Endothelial cell of umbilical vein (primary cell): ENCODE measurements around the gene PCP2. TPM values are rescaled to one million over a fixed set of nuclear protein-coding genes. Genes with fewer than 3 reads are reported as not detected.

ENCODE experiments used
- BruUV-seq: library from RNA; stranded (reverse); fragments of 400-500 nt; replicated peaks from 2 replicates; lab custom pipeline; 2021; lab: Mats Ljungman, UMichigan
- CTCF ChIA-PET: fragments of 300-600, 350-600 bp; sonication (Branson Sonifier 250); formaldehyde crosslinking; loops from one replicate; lab custom pipeline; 2021; ENCODE audit warnings: antibody characterized with exemption, inconsistent platforms; lab: Charles Lee
- POLR2A ChIA-PET: fragments of 300-600, 350-600 bp; sonication (Branson Sonifier 250); formaldehyde crosslinking; loops from one replicate; lab custom pipeline; 2021; ENCODE audit warnings: antibody characterized with exemption, inconsistent platforms; lab: Charles Lee
- DNase-seq: peaks from one replicate; pipeline ENCODE4 v3.0.0-alpha.2; 2011; ENCODE audit warnings: low read depth, low spot score
- FAIRE-seq: peaks from 2 replicates; lab custom pipeline; 2011; peaks lifted over from hg19 to GRCh38; lab: Jason Lieb, UNC
- H2AFZ ChIP-seq: 2 replicates; pipeline ENCODE4 v1.6.0; 2012; ENCODE audit warnings: low read depth, low read length, control low read depth, inconsistent platforms
- H3K27ac ChIP-seq: 2 replicates; pipeline ENCODE4 v1.5.1; 2011; ENCODE audit warnings: low read depth, mild to moderate bottlenecking, control low read depth, low read length, moderate library complexity; ENCODE audit not compliant: insufficient read depth
- H3K27me3 ChIP-seq, 2 experiments: 2 replicates each; pipeline versions ENCODE4 v1.6.0 to v1.6.1; 2011; ENCODE audit warnings: low read length in 2 of 2, mixed read lengths in 1 of 2; ENCODE audit not compliant: control insufficient read depth in 2 of 2, insufficient read depth in 2 of 2
- H3K36me3 ChIP-seq, 2 experiments: 2 replicates in 1 of 2; 3 replicates in 1 of 2; pipeline ENCODE4 v1.5.1; 2011; ENCODE audit warnings: low read length in 2 of 2, mild to moderate bottlenecking in 1 of 2, moderate library complexity in 1 of 2; ENCODE audit not compliant: control insufficient read depth in 2 of 2, insufficient read depth in 2 of 2; ENCODE audit errors: extremely low read depth in 1 of 2
- H3K4me1 ChIP-seq: 3 replicates; pipeline ENCODE4 v1.5.1; 2011; ENCODE audit warnings: mild to moderate bottlenecking, low read length; ENCODE audit not compliant: control insufficient read depth, insufficient read depth; ENCODE audit errors: extremely low read depth
- H3K4me2 ChIP-seq: 2 replicates; pipeline ENCODE4 v1.6.1; 2011; ENCODE audit warnings: low read length, control low read depth, mixed read lengths; ENCODE audit not compliant: insufficient read depth
- H3K4me3 ChIP-seq, 3 experiments: fragments of 200-600 bp in 1 of 3; sonication (generic), shearing (Covaris generic) in 1 of 3; replicated peaks in 1 of 3; 2 replicates each; pipeline ENCODE4 v1.5.1; 2011 to 2016; ENCODE audit warnings: control low read depth in 3 of 3, low read length in 3 of 3, mild to moderate bottlenecking in 2 of 3, inconsistent platforms in 1 of 3, low read depth in 1 of 3, moderate library complexity in 1 of 3; ENCODE audit not compliant: insufficient read depth in 1 of 3
- H3K79me2 ChIP-seq: 2 replicates; pipeline ENCODE4 v1.6.0; 2012; ENCODE audit warnings: low read length, inconsistent platforms; ENCODE audit not compliant: control insufficient read depth, insufficient read depth
- H3K9ac ChIP-seq: replicated peaks from 2 replicates; pipeline ENCODE3; 2011; ENCODE audit warnings: low read length, control low read depth; ENCODE audit not compliant: insufficient read depth; ENCODE audit errors: extremely low read depth
- H3K9me1 ChIP-seq: replicated peaks from 3 replicates; pipeline ENCODE4 v1.6.0; 2011; ENCODE audit warnings: mild to moderate bottlenecking, low read length; ENCODE audit not compliant: control insufficient read depth, insufficient read depth; ENCODE audit errors: extremely low read depth
- H3K9me3 ChIP-seq: replicated peaks from 2 replicates; pipeline ENCODE4 v1.5.1; 2012; ENCODE audit warnings: low read length, inconsistent platforms; ENCODE audit not compliant: control insufficient read depth, insufficient read depth
- H4K20me1 ChIP-seq: replicated peaks from 2 replicates; pipeline ENCODE3; 2011; ENCODE audit warnings: mild to moderate bottlenecking, low read length; ENCODE audit not compliant: control insufficient read depth, insufficient read depth; ENCODE audit errors: extremely low read depth
- CTCF ChIP-seq, 2 donors: IDR thresholded peaks; 1 replicate in 1 of 2; 2 replicates in 1 of 2; pipeline ENCODE4 v1.5.1; 2011; ENCODE audit warnings: low read length in 2 of 2, mild to moderate bottlenecking in 2 of 2, moderate library complexity in 2 of 2, control low read depth in 1 of 2, inconsistent platforms in 1 of 2, low read depth in 1 of 2; ENCODE audit not compliant: insufficient read depth in 1 of 2; ENCODE audit errors: extremely low read depth in 1 of 2
- EZH2 ChIP-seq: IDR thresholded peaks from 2 replicates; pipeline ENCODE4 v1.6.1; 2012; ENCODE audit warnings: borderline replicate concordance, low read depth, mild to moderate bottlenecking, moderate library complexity, low read length, inconsistent platforms; ENCODE audit not compliant: severe bottlenecking
- FOS ChIP-seq: IDR thresholded peaks from 2 replicates; pipeline ENCODE4 v1.6.1; 2011; ENCODE audit warnings: mild to moderate bottlenecking, low read length, moderate library complexity, borderline replicate concordance; ENCODE audit not compliant: insufficient read depth
- GATA2 ChIP-seq: IDR thresholded peaks from 2 replicates; pipeline ENCODE4 v1.7.0; 2011; ENCODE audit warnings: low read depth, mild to moderate bottlenecking, moderate library complexity, mixed read lengths, low read length; ENCODE audit not compliant: insufficient read length, insufficient read depth
- JUN ChIP-seq: IDR thresholded peaks from 2 replicates; pipeline ENCODE4 v1.6.1; 2011; ENCODE audit warnings: borderline replicate concordance, low read depth; ENCODE audit not compliant: insufficient read length, insufficient read depth
- MAX ChIP-seq: IDR thresholded peaks from 2 replicates; pipeline ENCODE4 v1.6.1; 2011; ENCODE audit not compliant: insufficient read depth, insufficient read length
- MYC ChIP-seq: IDR thresholded peaks from one replicate; pipeline ENCODE4 v1.6.1; 2011; ENCODE audit warnings: mild to moderate bottlenecking, low read depth, low read length
- POLR2A ChIP-seq: IDR thresholded peaks from 2 replicates; pipeline ENCODE4 v1.6.1; 2012; ENCODE audit warnings: low read depth, mild to moderate bottlenecking, control low read depth, low read length
- POLR2AphosphoS5 ChIP-seq: IDR thresholded peaks from 2 replicates; pipeline ENCODE4 v1.6.1; 2012; ENCODE audit warnings: low read depth, mild to moderate bottlenecking, control low read depth, low read length, moderate library complexity; ENCODE audit not compliant: insufficient read depth
- dilution Hi-C: fragments of 300-500 bp; cut with MboI; formaldehyde crosslinking; loops from one replicate; pipeline ENCODE4 v1.15.0; 2019; ENCODE audit warnings: low sequenced_read_pairs; ENCODE audit not compliant: extremely low pct_ligation_motif_present
- intact Hi-C: fragments of 100-400 bp; cut with micrococcal nuclease; formaldehyde crosslinking; loops from one replicate; pipeline ENCODE4 v1.10.0; 2022
- polyA plus RNA-seq, 4 experiments: library from polyadenylated mRNA; depleted of rRNA in 3 of 4; stranded (reverse) in 3 of 4; unstranded in 1 of 4; fragments of >200 nt; gene quantifications; 2 replicates each; pipeline versions ENCODE4 v1.2.1 to v1.2.3, GENCODE V29; 2011 to 2012; ENCODE audit warnings: missing spikeins in 1 of 4
- total RNA-seq: library from RNA; stranded (reverse); gene quantifications from 2 replicates; pipeline ENCODE4 v1.2.3, GENCODE V29; 2021

Gene PCP2
- total and polyA plus RNA-seq, 2 donors (not counting 3 experiments of a cell fraction or from before 2014, with no cell fraction given): not detected

GRCh38 chr19:7611541-7612279 lies 21.8 kb downstream of the PCP2 start:
- H3K79me2 ChIP-seq: no peaks in the 10 kb centered on the region
- H3K9ac ChIP-seq: no peak overlapping the region
- H4K20me1 ChIP-seq: no peaks in the 10 kb centered on the region
- no peak for FAIRE-seq
- CTCF ChIA-PET: interaction anchor here (1.5 kb wide), 1 partner anchor 43 kb away, joined by 5 read pairs; no protein-coding TSS in a partner anchor
- no peaks in the 10 kb centered on the region for H3K27me3 ChIP-seq
- H3K4me3 ChIP-seq: no peak overlapping the region
- H3K4me1 ChIP-seq: no peaks in the 10 kb centered on the region
- no peak overlapping the region for H2AFZ ChIP-seq
- no peak for DNase-seq
- TF ChIP-seq JUN (no peak), FOS (no peak), EZH2 (no peak), POLR2A (no peak), POLR2AphosphoS5 (no peak), MAX (no peak), CTCF (IDR thresholded peaks at IDR 0.05; ENCODE audit: extremely low read depth in 1 of 2, insufficient read depth in 1 of 2, low read depth in 1 of 2, low read length in 2 of 2) (no peak), GATA2 (no peak), MYC (no peak)
- BruUV-seq: no TSS peak
- no peaks in the 10 kb centered on the region for H3K36me3 ChIP-seq
- dilution Hi-C loops: no loop called here
- intact Hi-C loops: no loop called here
- no peaks in the 10 kb centered on the region for H3K9me1 ChIP-seq
- H3K9me3 ChIP-seq: no peaks in the 10 kb centered on the region
- H3K27ac ChIP-seq: no peak overlapping the region
- POLR2A ChIA-PET: no interaction called here
- no peak overlapping the region for H3K4me2 ChIP-seq
